Neural progenitor cell (in vitro differentiated cells): ENCODE data around the gene MSLN. TPM values are rescaled to one million over a fixed set of nuclear protein-coding genes. Genes with fewer than 3 reads are reported as not detected.

Experiments
- DNase-seq: peaks from one replicate; pipeline ENCODE4 v3.0.0-alpha.2; 2016; ENCODE audit warnings: low spot score
- H2AFZ ChIP-seq: fragments of 200-600 bp; sonication (generic); replicated peaks from 2 replicates; pipeline ENCODE4 v1.6.1; 2016; ENCODE audit warnings: antibody characterized with exemption
- H3F3A ChIP-seq: fragments of 200-600 bp; sonication (generic); 2 replicates; pipeline ENCODE4 v1.6.1; 2016; ENCODE audit warnings: antibody characterized with exemption, low read depth
- H3K27ac ChIP-seq: fragments of 200-600 bp; sonication (generic); 2 replicates; pipeline ENCODE4 v1.5.1; 2016; ENCODE audit warnings: mild to moderate bottlenecking
- H3K27me3 ChIP-seq: fragments of 200-600 bp; sonication (generic); 2 replicates; pipeline ENCODE4 v1.6.1; 2016; ENCODE audit warnings: mild to moderate bottlenecking, moderate library complexity
- H3K36me3 ChIP-seq: fragments of 200-600 bp; sonication (generic); 2 replicates; pipeline ENCODE4 v1.5.1; 2016
- H3K4me1 ChIP-seq: fragments of 200-600 bp; sonication (generic); 2 replicates; pipeline ENCODE4 v1.6.1; 2016; ENCODE audit warnings: mixed run types
- H3K4me2 ChIP-seq: fragments of 200-600 bp; sonication (generic); 2 replicates; pipeline ENCODE4 v1.6.1; 2016
- H3K4me3 ChIP-seq: fragments of 200-600 bp; sonication (generic); 2 replicates; pipeline ENCODE4 v1.5.1; 2016
- H3K79me2 ChIP-seq: fragments of 200-600 bp; sonication (generic); 2 replicates; pipeline ENCODE4 v1.6.1; 2016; ENCODE audit warnings: low read depth
- H3K9ac ChIP-seq: fragments of 200-600 bp; sonication (generic); 2 replicates; pipeline ENCODE4 v1.6.1; 2016
- H3K9me3 ChIP-seq: fragments of 200-600 bp; sonication (generic); 2 replicates; pipeline ENCODE4 v1.5.1; 2016; ENCODE audit warnings: low read depth
- H4K20me1 ChIP-seq: fragments of 200-600 bp; sonication (generic); 2 replicates; pipeline ENCODE4 v1.6.1; 2016; ENCODE audit warnings: low read depth
- H3K27ac Mint-ChIP-seq: 3 replicates; pipeline ENCODE4 v1.8.0; 2021; ENCODE audit warnings: mixed read lengths
- H3K27me3 Mint-ChIP-seq: 2 replicates; pipeline ENCODE4 v1.8.0; 2022; ENCODE audit warnings: low read depth, mild to moderate bottlenecking, inconsistent platforms, moderate library complexity, mixed read lengths; ENCODE audit not compliant: insufficient read depth
- H3K36me3 Mint-ChIP-seq: 3 replicates; pipeline ENCODE4 v1.8.0; 2021; ENCODE audit warnings: mixed read lengths
- H3K4me1 Mint-ChIP-seq: 3 replicates; pipeline ENCODE4 v1.8.0; 2021; ENCODE audit warnings: mixed read lengths
- H3K4me3 Mint-ChIP-seq: 3 replicates; pipeline ENCODE4 v1.8.0; 2021; ENCODE audit warnings: mild to moderate bottlenecking, moderate library complexity, mixed read lengths
- H3K9me3 Mint-ChIP-seq: 3 replicates; pipeline ENCODE4 v1.8.0; 2020; ENCODE audit warnings: mixed read lengths
- CTCF ChIP-seq: fragments of 200-600 bp; sonication (generic); IDR thresholded peaks from 2 replicates; pipeline ENCODE4 v1.5.1; 2017; ENCODE audit warnings: antibody characterized with exemption, mild to moderate bottlenecking
- EZH2 ChIP-seq: fragments of 200-600 bp; sonication (generic); IDR thresholded peaks from 2 replicates; pipeline ENCODE4 v1.6.1; 2017; ENCODE audit warnings: antibody characterized with exemption, mild to moderate bottlenecking, moderate library complexity
- EZH2phosphoT487 ChIP-seq: fragments of 200-600 bp; sonication (generic); IDR thresholded peaks from 2 replicates; pipeline ENCODE4 v1.6.1; 2017; ENCODE audit warnings: antibody characterized with exemption
- total RNA-seq: library from RNA; depleted of rRNA; stranded (reverse); fragments of >200 nt; gene quantifications from 2 replicates; pipeline ENCODE4 v1.2.3, GENCODE V29; 2015; ENCODE audit warnings: low replicate concordance

Gene MSLN
- total RNA-seq, 1 donor from 2014 or later = 0.82 TPM

- Mint-ChIP-seq H3K4me3 (no peak overlapping the region), H3K27me3 (peaks cover 7% of the 10 kb centered on the region), H3K4me1 (peaks cover 14% of the 10 kb centered on the region), H3K27ac (no peak overlapping the region), H3K9me3 (peaks cover 5% of the 10 kb centered on the region), H3K36me3 (no peaks in the 10 kb centered on the region)
- Histone ChIP-seq H3F3A (peaks cover 7% of the 10 kb centered on the region), H3K4me1 (peaks cover 8% of the 10 kb centered on the region), H3K9me3 (no peaks in the 10 kb centered on the region), H3K4me2 (no peak overlapping the region), H4K20me1 (no peaks in the 10 kb centered on the region), H2AFZ (no peak overlapping the region), H3K4me3 (no peak overlapping the region), H3K36me3 (no peaks in the 10 kb centered on the region), H3K27me3 (no peaks in the 10 kb centered on the region), H3K79me2 (no peaks in the 10 kb centered on the region), H3K9ac (no peak overlapping the region), H3K27ac (no peak overlapping the region)
- DNase-seq = peak; percentile 53
- TF ChIP-seq EZH2 = no peak
- no peak for TF ChIP-seq EZH2phosphoT487
- TF ChIP-seq CTCF = no peak
These were observed 1.3 kb downstream of the MSLN start for GRCh38 chr16:761625-762513.

- Histone ChIP-seq H3K9me3 (no peaks in the 10 kb centered on the region), H3K79me2 (no peaks in the 10 kb centered on the region), H3F3A (peaks cover 7% of the 10 kb centered on the region), H2AFZ (no peak overlapping the region), H3K4me1 (peaks cover 8% of the 10 kb centered on the region), H3K4me2 (no peak overlapping the region), H3K9ac (no peak overlapping the region), H3K27me3 (no peaks in the 10 kb centered on the region), H3K4me3 (no peak overlapping the region), H3K36me3 (no peaks in the 10 kb centered on the region), H3K27ac (no peak overlapping the region), H4K20me1 (no peaks in the 10 kb centered on the region)
- Mint-ChIP-seq H3K9me3 (peaks cover 2% of the 10 kb centered on the region), H3K36me3 (no peaks in the 10 kb centered on the region), H3K4me3 (no peak overlapping the region), H3K27me3 (peaks cover 7% of the 10 kb centered on the region), H3K4me1 (peaks cover 11% of the 10 kb centered on the region), H3K27ac (no peak overlapping the region)
- no peak for DNase-seq
- no peak for TF ChIP-seq EZH2
- no peak for TF ChIP-seq CTCF
- no peak for TF ChIP-seq EZH2phosphoT487
These were observed 2.2 kb downstream of the MSLN start for GRCh38 chr16:762595-763268.

GRCh38 chr16:763369-764183, 3.0 kb downstream of the MSLN start:
- peaks cover 4% of the 10 kb centered on the region for H3K27me3 Mint-ChIP-seq
- no peak overlapping the region for H3K4me3 Mint-ChIP-seq
- H3K36me3 ChIP-seq = no peaks in the 10 kb centered on the region
- no peak overlapping the region for H3K27ac ChIP-seq
- no peak for DNase-seq
- peaks cover 8% of the 10 kb centered on the region for H3K4me1 ChIP-seq
- H3K79me2 ChIP-seq = no peaks in the 10 kb centered on the region
- no peak overlapping the region for H2AFZ ChIP-seq
- H3K36me3 Mint-ChIP-seq = no peaks in the 10 kb centered on the region
- H3K4me1 Mint-ChIP-seq = peaks cover 9% of the 10 kb centered on the region
- no peak overlapping the region for H3K4me3 ChIP-seq
- H3K27ac Mint-ChIP-seq = no peak overlapping the region
- H3F3A ChIP-seq = peaks cover 7% of the 10 kb centered on the region
- H3K9me3 ChIP-seq = no peaks in the 10 kb centered on the region
- H3K9ac ChIP-seq = no peak overlapping the region
- H3K4me2 ChIP-seq = no peak overlapping the region
- H3K9me3 Mint-ChIP-seq = no peaks in the 10 kb centered on the region
- no peaks in the 10 kb centered on the region for H4K20me1 ChIP-seq
- H3K27me3 ChIP-seq = no peaks in the 10 kb centered on the region
- TF ChIP-seq CTCF (no peak), EZH2 (no peak)
